AG08395 (cell line): ENCODE data around the gene WBP2.
A peak's percentile ranks its signal among the peaks of the same experiment; 100 is the strongest.
"Not testable (repeated sequence)": the region's sequence is repeated elsewhere in the genome, so short reads cannot be mapped to it uniquely, and the experiment has no call there.

Experiments used
- DNase-seq: peaks from one replicate; pipeline ENCODE4 v3.0.0; 2012; ENCODE audit warnings: mixed read lengths, low spot score

Gene WBP2

GRCh38 chr17:75813081-75814020 is 41.8 kb downstream of the WBP2 start:
- DNase-seq: no peak

GRCh38 chr17:75812096-75813013 is 42.8 kb downstream of the WBP2 start:
- no peak for DNase-seq

- no peak for DNase-seq
Observed at GRCh38 chr17:75811174-75811573, 44.0 kb downstream of the WBP2 start.

- not testable (repeated sequence) for DNase-seq
Observed at GRCh38 chr17:75810756-75811155, 44.4 kb downstream of the WBP2 start.

GRCh38 chr17:75810216-75810615 is 44.9 kb downstream of the WBP2 start:
- no peak for DNase-seq

GRCh38 chr17:75809631-75810111 is 45.5 kb downstream of the WBP2 start:
- DNase-seq: no peak

- DNase-seq: peak; percentile 79
Observed at GRCh38 chr17:75808905-75809621, 46.1 kb downstream of the WBP2 start.

GRCh38 chr17:75808549-75808904 is 46.6 kb downstream of the WBP2 start:
- no peak for DNase-seq

- DNase-seq: no peak
Observed at GRCh38 chr17:75807861-75808260, 47.3 kb downstream of the WBP2 start.

- DNase-seq: no peak
Observed at GRCh38 chr17:75806822-75807500, 48.2 kb downstream of the WBP2 start.

GRCh38 chr17:75803883-75804282 is 51.3 kb downstream of the WBP2 start:
- DNase-seq: no peak

GRCh38 chr17:75799402-75799801 is 55.7 kb downstream of the WBP2 start:
- no peak for DNase-seq

- no peak for DNase-seq
Observed at GRCh38 chr17:75795820-75796607, 59.1 kb downstream of the WBP2 start.
